HFFc6 (cell line): ENCODE measurements around the gene SHOX. TPM values are rescaled to one million over a fixed set of nuclear protein-coding genes. Genes with fewer than 3 reads are reported as not detected.
A peak's percentile ranks its signal among the peaks of the same experiment; 100 is the strongest.
"Not testable (repeated sequence)": the region's sequence is repeated elsewhere in the genome, so short reads cannot be mapped to it uniquely, and the experiment has no call there.

ENCODE experiments used
- DNase-seq: peaks from one replicate; pipeline ENCODE4 v3.0.0-alpha.2; 2018
- H3K27ac Mint-ChIP-seq: 2 replicates; pipeline ENCODE4 v1.8.0; 2020; ENCODE audit warnings: mild to moderate bottlenecking, mixed read lengths
- H3K27me3 Mint-ChIP-seq: 2 replicates; pipeline ENCODE4 v1.8.0; 2021; ENCODE audit warnings: mild to moderate bottlenecking, moderate library complexity, mixed read lengths; ENCODE audit not compliant: insufficient read depth
- H3K36me3 Mint-ChIP-seq: 2 replicates; pipeline ENCODE4 v1.8.0; 2021; ENCODE audit warnings: low read depth, mixed read lengths
- H3K4me1 Mint-ChIP-seq: 2 replicates; pipeline ENCODE4 v1.8.0; 2020; ENCODE audit warnings: low read depth, mixed read lengths
- H3K4me3 Mint-ChIP-seq: 2 replicates; pipeline ENCODE4 v1.8.0; 2020; ENCODE audit warnings: mild to moderate bottlenecking, moderate library complexity, mixed read lengths
- H3K9me3 Mint-ChIP-seq: 2 replicates; pipeline ENCODE4 v1.8.0; 2020; ENCODE audit warnings: mild to moderate bottlenecking, mixed read lengths
- total RNA-seq, 6 experiments: library from RNA; stranded (reverse); fragmentation: NEBNext Ultra II Directional; extraction: Animal tissue kit (Norgen Biotek cat#: 25700); gene quantifications; 2 replicates in 1 of 6; 3 replicates in 5 of 6; pipeline ENCODE4 v1.2.3, GENCODE V29; 2021
- TF ChIP-seq, protein P1 (sequence below): fragments of 200-600 bp; sonication (generic); IDR thresholded peaks from 2 replicates; pipeline ENCODE4 v1.5.0; 2021; ENCODE audit warnings: antibody characterized with exemption, mild to moderate bottlenecking

SHOX gene
- total RNA-seq, 6 experiments from 2014 or later: 27.1 to 41.8 (median 28.6) TPM

DNA sequence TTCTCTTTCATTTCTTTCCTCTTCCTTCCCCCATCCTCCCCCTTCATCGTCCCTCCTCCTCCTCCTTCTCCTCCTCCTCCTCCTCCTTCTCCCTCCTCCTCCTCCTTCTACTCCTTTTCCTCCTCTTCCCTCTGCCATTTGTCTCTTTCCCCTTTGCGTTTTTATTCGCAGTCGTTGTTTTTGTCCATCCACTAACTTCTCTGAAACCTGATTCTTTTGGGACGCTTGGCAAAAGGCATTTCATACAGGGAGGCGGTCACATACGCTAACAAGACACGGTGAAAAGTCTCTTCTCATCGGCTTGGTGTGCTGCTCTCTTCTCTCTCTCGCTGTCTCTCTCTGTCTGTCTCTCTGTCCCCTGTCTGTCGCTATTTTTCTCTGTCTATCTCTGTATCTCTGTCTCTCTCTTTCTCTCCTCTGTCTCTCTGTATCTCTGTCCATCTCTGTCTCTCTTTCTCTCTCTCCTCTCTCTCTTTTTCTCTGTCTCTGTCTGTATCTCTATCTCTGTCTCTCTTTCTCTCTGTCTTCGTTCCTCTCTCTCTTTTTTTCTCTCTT is 5.4 kb upstream of the SHOX start:
- Mint-ChIP-seq H3K4me1 (peaks cover 76% of the 10 kb centered on the region), H3K36me3 (peaks cover 26% of the 10 kb centered on the region), H3K27ac (peak overlapping the region; percentile 95), H3K4me3 (peak overlapping the region; percentile 96), H3K27me3 (peaks cover 13% of the 10 kb centered on the region), H3K9me3 (no peaks in the 10 kb centered on the region)
- TF ChIP-seq, protein P1, sequence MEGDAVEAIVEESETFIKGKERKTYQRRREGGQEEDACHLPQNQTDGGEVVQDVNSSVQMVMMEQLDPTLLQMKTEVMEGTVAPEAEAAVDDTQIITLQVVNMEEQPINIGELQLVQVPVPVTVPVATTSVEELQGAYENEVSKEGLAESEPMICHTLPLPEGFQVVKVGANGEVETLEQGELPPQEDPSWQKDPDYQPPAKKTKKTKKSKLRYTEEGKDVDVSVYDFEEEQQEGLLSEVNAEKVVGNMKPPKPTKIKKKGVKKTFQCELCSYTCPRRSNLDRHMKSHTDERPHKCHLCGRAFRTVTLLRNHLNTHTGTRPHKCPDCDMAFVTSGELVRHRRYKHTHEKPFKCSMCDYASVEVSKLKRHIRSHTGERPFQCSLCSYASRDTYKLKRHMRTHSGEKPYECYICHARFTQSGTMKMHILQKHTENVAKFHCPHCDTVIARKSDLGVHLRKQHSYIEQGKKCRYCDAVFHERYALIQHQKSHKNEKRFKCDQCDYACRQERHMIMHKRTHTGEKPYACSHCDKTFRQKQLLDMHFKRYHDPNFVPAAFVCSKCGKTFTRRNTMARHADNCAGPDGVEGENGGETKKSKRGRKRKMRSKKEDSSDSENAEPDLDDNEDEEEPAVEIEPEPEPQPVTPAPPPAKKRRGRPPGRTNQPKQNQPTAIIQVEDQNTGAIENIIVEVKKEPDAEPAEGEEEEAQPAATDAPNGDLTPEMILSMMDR: no peak
- DNase-seq: peak; percentile 93

DNA sequence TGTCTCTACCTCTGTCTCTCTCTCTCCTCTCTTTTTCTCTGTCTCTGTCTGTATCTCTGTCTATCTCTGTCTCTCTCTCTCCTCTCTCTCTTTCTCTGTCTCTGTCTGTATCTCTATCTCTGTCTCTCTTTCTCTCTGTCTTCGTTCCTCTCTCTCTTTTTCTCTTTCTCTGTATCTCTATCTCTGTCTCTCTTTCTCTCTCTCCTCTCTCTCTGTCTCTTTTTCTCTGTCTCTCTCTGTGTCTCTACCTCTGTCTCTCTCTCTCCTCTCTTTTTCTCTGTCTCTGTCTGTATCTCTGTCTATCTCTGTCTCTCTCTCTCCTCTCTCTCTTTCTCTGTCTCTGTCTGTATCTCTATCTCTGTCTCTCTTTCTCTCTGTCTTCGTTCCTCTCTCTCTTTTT is 4.5 kb upstream of the SHOX start:
- peaks cover 68% of the 10 kb centered on the region for H3K4me1 Mint-ChIP-seq
- H3K4me3 Mint-ChIP-seq: peak overlapping the region; percentile 96
- DNase-seq, H3K9me3 Mint-ChIP-seq: not testable (repeated sequence)
- peaks cover 29% of the 10 kb centered on the region for H3K36me3 Mint-ChIP-seq
- H3K27me3 Mint-ChIP-seq: peaks cover 18% of the 10 kb centered on the region
- H3K27ac Mint-ChIP-seq: peak overlapping the region; percentile 95

DNA sequence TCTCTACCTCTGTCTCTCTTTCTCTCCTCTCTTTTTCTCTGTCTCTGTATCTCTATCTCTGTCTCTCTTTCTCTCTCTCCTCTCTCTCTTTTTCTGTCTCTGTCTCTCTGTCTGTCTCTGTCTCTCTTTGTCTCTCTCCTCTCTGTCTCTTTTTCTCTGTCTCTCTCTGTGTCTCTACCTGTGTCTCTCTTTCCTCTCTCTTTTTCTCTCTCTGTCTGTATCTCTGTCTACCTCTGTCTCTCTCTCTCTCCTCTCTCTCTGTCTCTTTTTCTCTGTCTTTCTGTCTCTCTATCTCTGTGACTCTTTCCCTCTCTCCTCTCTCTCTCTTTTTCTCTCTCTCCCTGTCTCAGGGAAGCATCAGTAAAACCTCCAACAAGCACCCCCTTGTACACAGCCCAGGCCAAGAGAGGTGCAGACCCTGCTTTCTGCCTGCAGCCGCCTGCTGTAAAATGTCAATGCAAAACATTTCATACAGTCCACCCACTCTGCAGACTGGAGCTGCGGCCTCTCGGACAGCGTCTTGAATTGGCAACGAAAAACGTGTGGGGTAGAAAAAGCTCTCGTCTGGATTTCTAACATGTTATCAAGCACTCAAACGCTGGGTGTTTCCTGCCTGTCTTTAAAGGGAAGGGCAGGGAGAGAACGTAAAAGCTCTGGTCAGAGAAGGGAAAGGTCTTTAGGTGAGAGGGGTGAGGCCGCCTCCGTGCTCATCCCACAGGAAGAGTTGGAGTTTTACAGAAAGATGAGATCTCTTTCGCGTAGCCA is 3.7 kb upstream of the SHOX start:
- TF ChIP-seq, protein P1: no peak
- H3K9me3 Mint-ChIP-seq: 0 out of 2 replicates have a peak, but pooled peaks cover 4% of the 10 kb centered on the region
- H3K4me1 Mint-ChIP-seq: peaks cover 61% of the 10 kb centered on the region
- H3K36me3 Mint-ChIP-seq: peaks cover 32% of the 10 kb centered on the region
- peaks cover 18% of the 10 kb centered on the region for H3K27me3 Mint-ChIP-seq
- peak overlapping the region; percentile 95 for H3K27ac Mint-ChIP-seq
- peak overlapping the region; percentile 96 for H3K4me3 Mint-ChIP-seq
- peak; percentile 84 for DNase-seq

DNA sequence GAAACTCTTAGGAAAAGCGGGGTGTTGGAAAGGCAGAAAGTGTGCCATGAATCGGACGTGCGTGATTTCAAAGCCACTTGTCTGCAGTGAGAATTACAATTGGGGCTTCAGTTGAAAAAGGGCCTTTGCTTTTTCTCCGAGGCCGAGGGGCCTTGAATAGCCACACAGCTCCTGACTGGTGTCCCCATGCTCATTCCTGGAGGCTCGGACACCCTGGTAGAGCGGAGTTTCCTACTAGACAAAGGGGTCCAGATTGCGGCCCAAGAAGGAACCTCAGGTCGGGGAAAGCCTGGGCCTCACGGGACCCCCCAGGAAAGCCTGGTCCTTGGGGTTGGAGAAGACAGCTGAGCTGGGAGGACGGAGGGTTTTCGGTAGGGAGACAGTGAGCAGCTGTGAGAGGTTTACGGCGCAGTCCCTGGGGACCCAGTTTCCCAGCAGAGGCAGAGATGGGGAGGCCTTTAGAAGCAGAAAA is 3.0 kb upstream of the SHOX start:
- H3K27me3 Mint-ChIP-seq: peaks cover 13% of the 10 kb centered on the region
- H3K27ac Mint-ChIP-seq: peak overlapping the region; percentile 95
- TF ChIP-seq, protein P1: no peak
- H3K36me3 Mint-ChIP-seq: peaks cover 32% of the 10 kb centered on the region
- H3K4me3 Mint-ChIP-seq: peak overlapping the region; percentile 96
- H3K9me3 Mint-ChIP-seq: 0 out of 2 replicates have a peak, but pooled peaks cover 4% of the 10 kb centered on the region
- no peak for DNase-seq
- H3K4me1 Mint-ChIP-seq: peaks cover 54% of the 10 kb centered on the region

DNA sequence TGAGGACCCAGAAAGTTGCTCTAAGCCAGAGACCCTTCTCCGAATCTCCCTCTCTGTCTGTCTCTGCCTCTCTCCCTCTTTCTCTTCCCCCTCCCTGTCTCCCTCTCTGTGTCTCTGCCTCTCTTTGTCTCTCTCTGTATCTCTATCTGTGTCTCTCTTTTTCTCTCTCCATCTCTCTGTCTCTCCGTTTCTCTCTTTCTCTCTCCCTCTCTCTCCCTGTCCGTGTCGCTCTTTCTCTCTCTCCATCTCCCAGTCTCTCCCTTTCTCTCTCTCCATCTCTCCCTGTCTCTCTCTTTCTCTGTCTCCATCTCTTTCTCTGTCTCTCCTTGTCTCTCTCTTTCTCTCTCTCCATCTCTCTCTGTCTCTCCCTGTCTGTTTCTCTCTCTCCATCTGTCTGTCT is 2.6 kb upstream of the SHOX start:
- DNase-seq: no peak
- Mint-ChIP-seq H3K27me3 (peaks cover 12% of the 10 kb centered on the region), H3K4me3 (peak overlapping the region; percentile 96), H3K4me1 (peaks cover 50% of the 10 kb centered on the region), H3K9me3 (0 out of 2 replicates have a peak, but pooled peaks cover 4% of the 10 kb centered on the region), H3K27ac (peak overlapping the region; percentile 95), H3K36me3 (peaks cover 34% of the 10 kb centered on the region)
- TF ChIP-seq, protein P1: no peak
